IMR-90 (cell line): ENCODE measurements around the gene ZNF283. TPM values are rescaled to one million over a fixed set of nuclear protein-coding genes. Genes with fewer than 3 reads are reported as not detected.

ENCODE experiments used
- ATAC-seq: fragments of 200-7000 bp; cut with Tn5 transposase; 2 replicates; pipeline ENCODE4 v1.9.1; 2020; ENCODE audit warnings: low read depth, mild to moderate bottlenecking, moderate library complexity
- BruUV-seq: library from RNA; stranded (reverse); fragments of 400-500 nt; replicated peaks from 2 replicates; lab custom pipeline; 2021; lab: Mats Ljungman, UMichigan
- CTCF ChIA-PET: fragments of 300-600 bp; formaldehyde crosslinking; extraction: SDS; loops from one replicate; lab custom pipeline; 2021; ENCODE audit warnings: antibody characterized with exemption; lab: Yijun Ruan, JAX
- POLR2A ChIA-PET: fragments of 300-600 bp; sonication (Branson Sonifier 250); formaldehyde crosslinking; loops from one replicate; lab custom pipeline; 2022; ENCODE audit warnings: antibody characterized with exemption; ENCODE audit not compliant: unreplicated experiment; lab: Charles Lee
- DNase-seq: peaks from one replicate; pipeline ENCODE4 v3.0.0; 2013
- H2AFZ ChIP-seq: replicated peaks from 2 replicates; pipeline ENCODE3; 2013; ENCODE audit warnings: low read length, mild to moderate bottlenecking; ENCODE audit not compliant: poor library complexity
- H2AK5ac ChIP-seq: 2 replicates; pipeline ENCODE4 v1.6.1; 2013; ENCODE audit warnings: low read depth, low read length, inconsistent platforms
- H2AK9ac ChIP-seq: replicated peaks from 2 replicates; pipeline ENCODE3; 2013; ENCODE audit warnings: mild to moderate bottlenecking, low read depth, low read length, moderate library complexity; ENCODE audit not compliant: poor library complexity
- H2BK120ac ChIP-seq: 2 replicates; pipeline ENCODE4 v1.6.1; 2013; ENCODE audit warnings: low read depth, low read length, inconsistent platforms
- H2BK15ac ChIP-seq: 3 replicates; pipeline ENCODE4 v1.6.1; 2013; ENCODE audit warnings: low read depth, low read length, inconsistent platforms
- H2BK20ac ChIP-seq: 2 replicates; pipeline ENCODE4 v1.6.1; 2013; ENCODE audit warnings: low read depth, mild to moderate bottlenecking, inconsistent platforms, low read length, moderate library complexity
- H2BK5ac ChIP-seq: 2 replicates; pipeline ENCODE4 v1.6.1; 2013; ENCODE audit warnings: mild to moderate bottlenecking, low read depth, low read length, inconsistent platforms; ENCODE audit not compliant: poor library complexity, severe bottlenecking
- H3K14ac ChIP-seq: replicated peaks from 2 replicates; pipeline ENCODE4 v1.6.1; 2013; ENCODE audit warnings: low read depth, low read length, inconsistent platforms
- H3K18ac ChIP-seq: 2 replicates; pipeline ENCODE4 v1.6.1; 2013; ENCODE audit warnings: low read depth, low read length, control low read depth
- H3K23ac ChIP-seq: 2 replicates; pipeline ENCODE4 v1.6.1; 2013; ENCODE audit warnings: low read depth, low read length, inconsistent platforms
- H3K27ac ChIP-seq: 2 replicates; pipeline ENCODE4 v1.5.1; 2013; ENCODE audit warnings: mild to moderate bottlenecking, control low read depth, low read length; ENCODE audit not compliant: insufficient read depth
- H3K27me3 ChIP-seq: 2 replicates; pipeline ENCODE4 v1.6.1; 2013; ENCODE audit warnings: low read length; ENCODE audit not compliant: control insufficient read depth, insufficient read depth
- H3K36me3 ChIP-seq: 2 replicates; pipeline ENCODE4 v1.6.1; 2013; ENCODE audit warnings: low read length, mixed read lengths; ENCODE audit not compliant: control insufficient read depth, insufficient read depth
- H3K4ac ChIP-seq: 2 replicates; pipeline ENCODE4 v1.6.1; 2013; ENCODE audit warnings: low read depth, low read length, inconsistent platforms
- H3K4me1 ChIP-seq: 2 replicates; pipeline ENCODE4 v1.6.1; 2013; ENCODE audit warnings: low read length, mixed read lengths; ENCODE audit not compliant: control insufficient read depth, insufficient read depth
- H3K4me2 ChIP-seq: 2 replicates; pipeline ENCODE4 v1.6.1; 2013; ENCODE audit warnings: low read depth, mild to moderate bottlenecking, control low read depth, low read length, moderate library complexity
- H3K4me3 ChIP-seq: 2 replicates; pipeline ENCODE4 v1.5.1; 2013; ENCODE audit warnings: low read depth, mild to moderate bottlenecking, control low read depth, low read length, moderate library complexity; ENCODE audit not compliant: insufficient read depth
- H3K56ac ChIP-seq: 2 replicates; pipeline ENCODE4 v1.6.1; 2013; ENCODE audit warnings: low read length, inconsistent platforms; ENCODE audit not compliant: insufficient read depth; ENCODE audit errors: extremely low read depth
- H3K79me1 ChIP-seq, 2 experiments: 2 replicates each; pipeline ENCODE4 v1.6.1; 2013; ENCODE audit warnings: low read length in 2 of 2, inconsistent platforms in 1 of 2, low read depth in 1 of 2
- H3K9ac ChIP-seq: 2 replicates; pipeline ENCODE4 v1.6.1; 2013; ENCODE audit warnings: low read depth, low read length, control low read depth
- H3K9me1 ChIP-seq: 2 replicates; pipeline ENCODE4 v1.6.1; 2013; ENCODE audit warnings: low read length, inconsistent platforms; ENCODE audit not compliant: insufficient read depth
- H3K9me3 ChIP-seq: 2 replicates; pipeline ENCODE4 v1.6.1; 2013; ENCODE audit warnings: low read length; ENCODE audit not compliant: control insufficient read depth, insufficient read depth
- H4K20me1 ChIP-seq: 2 replicates; pipeline ENCODE4 v1.6.1; 2013; ENCODE audit warnings: low read length, inconsistent platforms; ENCODE audit not compliant: insufficient read depth
- H4K5ac ChIP-seq: 2 replicates; pipeline ENCODE4 v1.6.1; 2013; ENCODE audit warnings: mild to moderate bottlenecking, low read depth, low read length, control low read depth
- H4K8ac ChIP-seq, 2 experiments: 2 replicates each; pipeline ENCODE4 v1.6.1; 2013; ENCODE audit warnings: low read depth in 2 of 2, low read length in 2 of 2, control low read depth in 1 of 2, inconsistent platforms in 1 of 2
- H4K91ac ChIP-seq: 2 replicates; pipeline ENCODE4 v1.6.1; 2013; ENCODE audit warnings: low read depth, low read length, inconsistent platforms; ENCODE audit not compliant: insufficient read depth
- CHD1 ChIP-seq: IDR thresholded peaks from 2 replicates; pipeline ENCODE4 v1.6.1; 2012; ENCODE audit warnings: low read depth, low read length, improper control_type of control experiment
- FOS ChIP-seq: fragments of 150-350 bp; IDR thresholded peaks from 2 replicates; pipeline ENCODE4 v1.6.1; 2016; ENCODE audit warnings: low read depth, low read length
- MAZ ChIP-seq: IDR thresholded peaks from 2 replicates; pipeline ENCODE4 v1.6.1; 2012; ENCODE audit warnings: low read depth, mild to moderate bottlenecking, low read length, improper control_type of control experiment, moderate library complexity, borderline replicate concordance
- NFE2L2 ChIP-seq: fragments of 150-350 bp; IDR thresholded peaks from 2 replicates; pipeline ENCODE4 v1.6.1; 2016; ENCODE audit warnings: low read depth, mild to moderate bottlenecking, low read length
- RAD21 ChIP-seq: IDR thresholded peaks from 2 replicates; pipeline ENCODE4 v1.6.1; 2012; ENCODE audit warnings: low read length, improper control_type of control experiment
- RCOR1 ChIP-seq: IDR thresholded peaks from 2 replicates; pipeline ENCODE4 v1.6.1; 2012; ENCODE audit warnings: mild to moderate bottlenecking, low read length, improper control_type of control experiment; ENCODE audit not compliant: insufficient replicate concordance
- SMC3 ChIP-seq: fragments of 150-350 bp; IDR thresholded peaks from 2 replicates; pipeline ENCODE4 v1.6.1; 2016; ENCODE audit warnings: low read depth, mild to moderate bottlenecking, antibody characterized with exemption, low read length, moderate library complexity
- WGBS, 2 experiments: methylation state at CpG; one replicate each; pipeline versions ENCODE4 v1.1.5 to v1.1.7; 2013; ENCODE audit warnings: missing lambda C conversion rate in 2 of 2; ENCODE audit not compliant: insufficient read length in 1 of 2; ENCODE audit errors: extremely low coverage in 2 of 2; 5-methylcytosine and 5-hydroxymethylcytosine counted together
- dilution Hi-C: fragments of 300-500 bp; cut with HindIII; formaldehyde crosslinking; loops from one replicate; pipeline ENCODE4 v1.14.3; 2018; ENCODE audit warnings: low sequenced_read_pairs; ENCODE audit not compliant: unreplicated experiment
- in situ Hi-C: fragments of 300-500 bp; cut with MboI; formaldehyde crosslinking; loops from 3 replicates; pipeline ENCODE4 v1.14.3; 2019; ENCODE audit warnings: low sequenced_read_pairs, inconsistent platforms, mixed read lengths
- intact Hi-C: fragments of 100-400 bp; cut with micrococcal nuclease; formaldehyde crosslinking; loops from 2 replicates; pipeline ENCODE4 v1.10.0; 2022
- polyA plus RNA-seq, 3 experiments: library from polyadenylated mRNA; depleted of rRNA; stranded (reverse); fragments of >200 nt; gene quantifications; 2 replicates each; pipeline ENCODE4 v1.2.3, GENCODE V29; 2012; ENCODE audit warnings: low replicate concordance in 1 of 3
- total RNA-seq: library from RNA; depleted of rRNA; stranded (reverse); fragments of >200 nt; gene quantifications from 2 replicates; pipeline ENCODE4 v1.2.3, GENCODE V29; 2012
- TF ChIP-seq, protein P1 (sequence below): conservative IDR thresholded peaks from 2 replicates; pipeline ENCODE4 v1.5.1; 2012; ENCODE audit warnings: mild to moderate bottlenecking, low read depth, low read length, improper control_type of control experiment

The ZNF283 gene
- total and polyA plus RNA-seq, 2 of the 4 experiments (the other 2 are of a cell fraction), result 2.1 to 5.0 TPM

DNA sequence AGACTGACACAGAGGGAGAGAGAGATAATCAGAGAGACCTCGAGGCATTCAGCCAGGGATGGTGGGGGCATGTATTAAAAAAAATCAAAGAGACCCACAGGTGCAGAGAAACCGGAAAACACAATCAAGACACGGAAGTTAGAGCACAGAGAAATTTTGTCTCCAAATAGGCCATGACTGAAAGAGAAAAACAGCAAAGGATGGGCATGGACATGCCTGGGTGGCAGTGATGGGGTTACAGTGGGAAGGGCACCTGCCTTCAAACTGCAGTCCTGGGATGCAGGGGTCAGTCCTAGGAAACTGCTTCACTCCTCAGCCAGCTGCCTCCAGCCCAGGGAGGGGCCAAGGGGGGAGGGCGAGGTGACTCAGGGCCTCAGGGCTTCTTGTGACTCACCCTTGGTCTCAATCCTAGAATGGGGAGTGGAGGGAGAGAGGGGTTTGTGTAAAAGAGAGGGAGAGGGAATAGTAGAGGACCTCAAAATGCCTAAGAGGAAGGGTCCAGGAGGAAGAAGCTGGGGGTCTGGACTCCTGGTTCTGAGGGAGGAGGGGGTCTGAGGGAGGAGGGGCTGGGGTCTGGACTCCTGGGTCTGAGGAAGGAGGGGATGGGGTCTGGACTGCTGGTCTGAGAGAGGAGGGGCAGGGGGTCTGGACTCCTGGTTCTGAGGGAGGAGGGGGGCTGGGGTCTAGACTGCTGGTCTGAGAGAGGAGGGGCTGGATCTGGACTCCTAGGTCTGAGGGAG lies 42.7 kb upstream of the ZNF283 start:
- H4K91ac ChIP-seq, result peak overlapping the region; percentile 60; the same call in 1 of the 2 replicates
- H3K14ac ChIP-seq, result no peak overlapping the region
- dilution Hi-C loops (no loop called here), in situ Hi-C loops (loop anchor here (5.0 kb wide), 1 partner anchor 37 kb away; no protein-coding TSS in a partner anchor), intact Hi-C loops (no loop called here)
- peaks cover 8% of the 10 kb centered on the region for H3K9me1 ChIP-seq
- ChIA-PET CTCF (interaction anchor here (0.6 to 1.8 kb wide), 5 partner anchors 10 to 39 kb away, joined by 3 to 7 read pairs (median 3); no protein-coding TSS in a partner anchor), POLR2A (no interaction called here)
- H3K79me1 ChIP-seq, result no peaks in the 10 kb centered on the region
- H3K56ac ChIP-seq, result no peak overlapping the region
- peak overlapping the region; percentile 88 for H2AFZ ChIP-seq
- no peaks in the 10 kb centered on the region for H3K9me3 ChIP-seq
- peak overlapping the region; percentile 30 to 78; a peak in 2 of 4 replicates for H4K8ac ChIP-seq
- no peak overlapping the region for H3K18ac ChIP-seq
- H3K4me3 ChIP-seq, result no peak overlapping the region
- H2BK120ac ChIP-seq, result peak overlapping the region; percentile 59
- H3K27me3 ChIP-seq, result no peaks in the 10 kb centered on the region
- no TSS peak for BruUV-seq
- no peaks in the 10 kb centered on the region for H4K20me1 ChIP-seq
- no peak overlapping the region for H2BK5ac ChIP-seq
- TF ChIP-seq NFE2L2 (peak; percentile 28; the same call in 1 of the 2 replicates), SMC3 (0 out of 2 replicates have a peak, but pooled peaks have one; percentile 26), CHD1 (no peak), RCOR1 (peak; percentile 53), MAZ (peak; percentile 100), RAD21 (peak; percentile 23), FOS (peak; percentile 96)
- TF ChIP-seq, protein P1, sequence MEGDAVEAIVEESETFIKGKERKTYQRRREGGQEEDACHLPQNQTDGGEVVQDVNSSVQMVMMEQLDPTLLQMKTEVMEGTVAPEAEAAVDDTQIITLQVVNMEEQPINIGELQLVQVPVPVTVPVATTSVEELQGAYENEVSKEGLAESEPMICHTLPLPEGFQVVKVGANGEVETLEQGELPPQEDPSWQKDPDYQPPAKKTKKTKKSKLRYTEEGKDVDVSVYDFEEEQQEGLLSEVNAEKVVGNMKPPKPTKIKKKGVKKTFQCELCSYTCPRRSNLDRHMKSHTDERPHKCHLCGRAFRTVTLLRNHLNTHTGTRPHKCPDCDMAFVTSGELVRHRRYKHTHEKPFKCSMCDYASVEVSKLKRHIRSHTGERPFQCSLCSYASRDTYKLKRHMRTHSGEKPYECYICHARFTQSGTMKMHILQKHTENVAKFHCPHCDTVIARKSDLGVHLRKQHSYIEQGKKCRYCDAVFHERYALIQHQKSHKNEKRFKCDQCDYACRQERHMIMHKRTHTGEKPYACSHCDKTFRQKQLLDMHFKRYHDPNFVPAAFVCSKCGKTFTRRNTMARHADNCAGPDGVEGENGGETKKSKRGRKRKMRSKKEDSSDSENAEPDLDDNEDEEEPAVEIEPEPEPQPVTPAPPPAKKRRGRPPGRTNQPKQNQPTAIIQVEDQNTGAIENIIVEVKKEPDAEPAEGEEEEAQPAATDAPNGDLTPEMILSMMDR, result no peak; the same call in 1 of the 2 replicates
- 56% methylated on average over 3 of the region's 4 CpGs; no CpG with 5 or more reads in 1 of the 2 experiments for WGBS, 2 experiments
- DNase-seq (peak; percentile 85), ATAC-seq (peak; percentile 88)
- peak overlapping the region; percentile 72 for H3K4ac ChIP-seq
- no peak overlapping the region for H3K9ac ChIP-seq
- peak overlapping the region; percentile 8 for H2AK9ac ChIP-seq
- no peaks in the 10 kb centered on the region for H3K36me3 ChIP-seq
- peaks cover 12% of the 10 kb centered on the region for H3K4me1 ChIP-seq
- no peak overlapping the region for H4K5ac ChIP-seq
- H2BK20ac ChIP-seq, result peak overlapping the region; percentile 22; the same call in 1 of the 2 replicates
- H3K23ac ChIP-seq, result no peak overlapping the region
- H2BK15ac ChIP-seq, result no peak overlapping the region
- no peak overlapping the region for H3K4me2 ChIP-seq
- H2AK5ac ChIP-seq, result peak overlapping the region; percentile 77
- H3K27ac ChIP-seq, result peak overlapping the region; percentile 5; the same call in 1 of the 2 replicates
